ENCODE data around the gene SH3GL3.

DNA sequence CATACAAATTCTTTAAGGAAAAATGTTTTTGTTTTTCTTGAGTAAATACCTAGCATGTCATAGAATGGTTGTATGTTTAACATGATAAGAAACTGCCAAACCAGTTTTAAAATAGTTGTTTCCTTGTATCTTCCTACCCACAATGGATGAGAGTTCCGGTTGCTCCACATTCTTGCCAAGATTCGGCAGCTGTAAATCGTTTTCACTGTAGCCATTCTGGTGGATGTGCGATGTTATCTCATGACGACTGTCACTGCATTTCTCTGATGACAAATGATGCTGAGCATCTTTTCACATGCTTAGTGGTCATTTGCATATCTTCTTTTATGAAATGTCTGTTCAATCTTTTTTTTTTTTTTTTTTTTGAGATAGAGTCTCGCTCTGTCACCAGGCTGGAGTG, 36.6 kb upstream of the SH3GL3 start:
- no peak for TF ChIP-seq EP300 (IDR thresholded peaks at IDR 0.05)
- TF ChIP-seq, protein P1, sequence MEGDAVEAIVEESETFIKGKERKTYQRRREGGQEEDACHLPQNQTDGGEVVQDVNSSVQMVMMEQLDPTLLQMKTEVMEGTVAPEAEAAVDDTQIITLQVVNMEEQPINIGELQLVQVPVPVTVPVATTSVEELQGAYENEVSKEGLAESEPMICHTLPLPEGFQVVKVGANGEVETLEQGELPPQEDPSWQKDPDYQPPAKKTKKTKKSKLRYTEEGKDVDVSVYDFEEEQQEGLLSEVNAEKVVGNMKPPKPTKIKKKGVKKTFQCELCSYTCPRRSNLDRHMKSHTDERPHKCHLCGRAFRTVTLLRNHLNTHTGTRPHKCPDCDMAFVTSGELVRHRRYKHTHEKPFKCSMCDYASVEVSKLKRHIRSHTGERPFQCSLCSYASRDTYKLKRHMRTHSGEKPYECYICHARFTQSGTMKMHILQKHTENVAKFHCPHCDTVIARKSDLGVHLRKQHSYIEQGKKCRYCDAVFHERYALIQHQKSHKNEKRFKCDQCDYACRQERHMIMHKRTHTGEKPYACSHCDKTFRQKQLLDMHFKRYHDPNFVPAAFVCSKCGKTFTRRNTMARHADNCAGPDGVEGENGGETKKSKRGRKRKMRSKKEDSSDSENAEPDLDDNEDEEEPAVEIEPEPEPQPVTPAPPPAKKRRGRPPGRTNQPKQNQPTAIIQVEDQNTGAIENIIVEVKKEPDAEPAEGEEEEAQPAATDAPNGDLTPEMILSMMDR (IDR thresholded peaks at IDR 0.05), result no peak
- TF ChIP-seq POLR2A (IDR thresholded peaks at IDR 0.05; ENCODE audit: low read length), result no peak
- TF ChIP-seq, protein P2, sequence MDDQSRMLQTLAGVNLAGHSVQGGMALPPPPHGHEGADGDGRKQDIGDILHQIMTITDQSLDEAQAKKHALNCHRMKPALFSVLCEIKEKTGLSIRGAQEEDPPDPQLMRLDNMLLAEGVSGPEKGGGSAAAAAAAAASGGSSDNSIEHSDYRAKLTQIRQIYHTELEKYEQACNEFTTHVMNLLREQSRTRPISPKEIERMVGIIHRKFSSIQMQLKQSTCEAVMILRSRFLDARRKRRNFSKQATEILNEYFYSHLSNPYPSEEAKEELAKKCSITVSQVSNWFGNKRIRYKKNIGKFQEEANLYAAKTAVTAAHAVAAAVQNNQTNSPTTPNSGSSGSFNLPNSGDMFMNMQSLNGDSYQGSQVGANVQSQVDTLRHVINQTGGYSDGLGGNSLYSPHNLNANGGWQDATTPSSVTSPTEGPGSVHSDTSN (IDR thresholded peaks at IDR 0.05), result no peak
- TF ChIP-seq RARB (CRISPR knock-in tag; IDR thresholded peaks at IDR 0.05), result no peak
- TF ChIP-seq, protein P3, sequence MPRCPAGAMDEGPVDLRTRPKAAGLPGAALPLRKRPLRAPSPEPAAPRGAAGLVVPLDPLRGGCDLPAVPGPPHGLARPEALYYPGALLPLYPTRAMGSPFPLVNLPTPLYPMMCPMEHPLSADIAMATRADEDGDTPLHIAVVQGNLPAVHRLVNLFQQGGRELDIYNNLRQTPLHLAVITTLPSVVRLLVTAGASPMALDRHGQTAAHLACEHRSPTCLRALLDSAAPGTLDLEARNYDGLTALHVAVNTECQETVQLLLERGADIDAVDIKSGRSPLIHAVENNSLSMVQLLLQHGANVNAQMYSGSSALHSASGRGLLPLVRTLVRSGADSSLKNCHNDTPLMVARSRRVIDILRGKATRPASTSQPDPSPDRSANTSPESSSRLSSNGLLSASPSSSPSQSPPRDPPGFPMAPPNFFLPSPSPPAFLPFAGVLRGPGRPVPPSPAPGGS (IDR thresholded peaks at IDR 0.05), result no peak
- no peak for TF ChIP-seq MAZ (IDR thresholded peaks at IDR 0.05; ENCODE audit: borderline replicate concordance, low read depth, low read length)
- TF ChIP-seq, protein P4, sequence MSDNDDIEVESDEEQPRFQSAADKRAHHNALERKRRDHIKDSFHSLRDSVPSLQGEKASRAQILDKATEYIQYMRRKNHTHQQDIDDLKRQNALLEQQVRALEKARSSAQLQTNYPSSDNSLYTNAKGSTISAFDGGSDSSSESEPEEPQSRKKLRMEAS (IDR thresholded peaks at IDR 0.05), result no peak
- no peak for TF ChIP-seq JUNB (IDR thresholded peaks at IDR 0.05)
- no peak for TF ChIP-seq MYC (IDR thresholded peaks at IDR 0.05; ENCODE audit: borderline replicate concordance, low read length)
- TF ChIP-seq GATA3 (IDR thresholded peaks at IDR 0.05; ENCODE audit: borderline replicate concordance), result no peak
- no peak for TF ChIP-seq FOSL2 (IDR thresholded peaks at IDR 0.05)
- no peak for TF ChIP-seq FOSL2 (CRISPR knock-in tag; IDR thresholded peaks at IDR 0.05)
- no peak for TF ChIP-seq RAD21 (conservative IDR thresholded peaks at IDR 0.05 in 1 of 2, IDR thresholded peaks at IDR 0.05 in 1 of 2)
